GM18507 (cell line): ENCODE measurements around the gene ADAMTS17.

Source experiments
- DNase-seq: peaks from one replicate; pipeline ENCODE4 v3.0.0; 2011; ENCODE audit warnings: low read depth; ENCODE audit not compliant: insufficient read length; ENCODE audit errors: extremely low spot score
- FAIRE-seq: peaks from 2 replicates; lab custom pipeline; 2011; peaks lifted over from hg19 to GRCh38; lab: Jason Lieb, UNC

The ADAMTS17 gene

GRCh38 chr15:100208921-100209603 is 132.7 kb downstream of the ADAMTS17 start:
- DNase-seq, result no peak
- no peak for FAIRE-seq

GRCh38 chr15:100207053-100207452 is 134.7 kb downstream of the ADAMTS17 start:
- FAIRE-seq (no peak), DNase-seq (no peak)

GRCh38 chr15:100206643-100207042 is 135.1 kb downstream of the ADAMTS17 start:
- DNase-seq (no peak), FAIRE-seq (no peak)

GRCh38 chr15:100205549-100206295 is 136.1 kb downstream of the ADAMTS17 start:
- no peak for DNase-seq
- no peak for FAIRE-seq

GRCh38 chr15:100204771-100205170 is 137.0 kb downstream of the ADAMTS17 start:
- DNase-seq (no peak), FAIRE-seq (no peak)

- no peak for FAIRE-seq
Measured at GRCh38 chr15:100204211-100204610, 137.6 kb downstream of the ADAMTS17 start.

GRCh38 chr15:100202309-100202960 is 139.3 kb downstream of the ADAMTS17 start:
- DNase-seq (no peak), FAIRE-seq (no peak)

More at GRCh38 chr15:100204211-100204610, 137.6 kb downstream of the ADAMTS17 start:
- DNase-seq, result no peak

GRCh38 chr15:100201376-100202280 is 140.1 kb downstream of the ADAMTS17 start:
- FAIRE-seq (no peak), DNase-seq (peak; percentile 9)

GRCh38 chr15:100200287-100200880 is 141.4 kb downstream of the ADAMTS17 start:
- FAIRE-seq, result no peak

GRCh38 chr15:100199711-100200286 is 142.0 kb downstream of the ADAMTS17 start:
- DNase-seq (no peak), FAIRE-seq (no peak)

More at GRCh38 chr15:100200287-100200880, 141.4 kb downstream of the ADAMTS17 start:
- DNase-seq, result no peak

GRCh38 chr15:100198442-100198841 is 143.3 kb downstream of the ADAMTS17 start:
- DNase-seq (no peak), FAIRE-seq (no peak)

- FAIRE-seq (no peak), DNase-seq (no peak)
Measured at GRCh38 chr15:100196326-100197058, 145.3 kb downstream of the ADAMTS17 start.

- DNase-seq, result no peak
- FAIRE-seq, result no peak
Measured at GRCh38 chr15:100194996-100195395, 146.8 kb downstream of the ADAMTS17 start.

- DNase-seq (no peak), FAIRE-seq (no peak)
Measured at GRCh38 chr15:100193277-100193860, 148.4 kb downstream of the ADAMTS17 start.

- no peak for DNase-seq
- FAIRE-seq, result no peak
Measured at GRCh38 chr15:100192097-100193080, 149.4 kb downstream of the ADAMTS17 start.

GRCh38 chr15:100191161-100191560 is 150.6 kb downstream of the ADAMTS17 start:
- DNase-seq, result no peak

GRCh38 chr15:100190675-100191074 is 151.1 kb downstream of the ADAMTS17 start:
- DNase-seq (no peak), FAIRE-seq (no peak)

More at GRCh38 chr15:100191161-100191560, 150.6 kb downstream of the ADAMTS17 start:
- FAIRE-seq, result no peak
